C1 segment of cervical spinal cord (tissue), 14 donors: ENCODE measurements around the gene CLIP2.
"Not testable (repeated sequence)": the region's sequence is repeated elsewhere in the genome, so short reads cannot be mapped to it uniquely, and the experiment has no call there.

ENCODE experiments used
- DNase-seq, 14 donors: peaks; one replicate each; lab custom pipeline; 2025; lab: John Stamatoyannopoulos, UW

The CLIP2 gene

DNA sequence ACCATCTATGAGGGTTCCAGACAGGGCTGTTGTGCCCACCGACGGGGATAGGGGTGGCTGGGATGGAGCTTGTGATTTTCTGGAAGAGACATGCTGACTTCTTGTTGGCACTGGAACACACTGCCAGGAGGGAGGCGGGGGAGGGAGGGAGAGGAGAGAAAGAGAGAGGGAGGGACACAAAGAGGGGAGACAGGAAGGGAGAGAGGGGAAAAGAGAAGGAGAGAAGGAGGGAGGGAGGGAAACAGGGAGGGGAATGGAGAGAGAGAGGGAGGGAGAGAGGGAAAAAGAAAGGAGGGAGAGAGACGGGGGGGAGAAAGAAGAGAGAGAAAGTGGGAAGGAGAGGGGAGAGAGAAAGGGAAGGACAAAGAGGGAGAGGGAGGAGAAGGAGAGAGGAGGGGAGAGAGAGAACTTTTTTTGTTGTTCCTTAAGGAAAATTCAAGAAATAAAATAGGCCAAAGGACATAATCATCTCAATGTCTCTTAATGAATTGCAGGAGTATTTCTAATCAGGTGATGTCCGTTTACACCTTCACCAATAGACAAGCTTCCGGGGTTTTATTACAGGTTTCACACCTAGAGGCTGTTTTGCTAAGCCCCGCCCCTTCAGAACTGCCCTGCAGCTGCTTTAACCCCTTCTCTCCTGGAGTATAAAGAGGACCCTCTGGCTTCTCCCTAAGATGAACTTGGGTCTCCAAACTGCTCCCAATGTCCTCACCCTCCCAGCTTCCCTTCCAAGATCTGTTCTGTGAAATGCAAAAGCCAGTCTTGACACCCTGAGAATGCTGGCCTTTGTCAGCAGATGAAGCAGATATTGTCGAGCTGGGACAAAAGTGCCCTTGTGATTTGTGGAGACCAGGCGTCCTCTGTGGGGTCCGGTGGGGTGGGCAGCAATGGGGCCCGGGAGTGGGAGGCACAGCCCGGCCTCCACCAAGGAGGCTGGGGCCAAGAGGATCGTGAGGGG, 82.5 kb downstream of the CLIP2 start:
- DNase-seq = peak in 11 of 14 donors; percentile 44 to 82 (median 63)

DNA sequence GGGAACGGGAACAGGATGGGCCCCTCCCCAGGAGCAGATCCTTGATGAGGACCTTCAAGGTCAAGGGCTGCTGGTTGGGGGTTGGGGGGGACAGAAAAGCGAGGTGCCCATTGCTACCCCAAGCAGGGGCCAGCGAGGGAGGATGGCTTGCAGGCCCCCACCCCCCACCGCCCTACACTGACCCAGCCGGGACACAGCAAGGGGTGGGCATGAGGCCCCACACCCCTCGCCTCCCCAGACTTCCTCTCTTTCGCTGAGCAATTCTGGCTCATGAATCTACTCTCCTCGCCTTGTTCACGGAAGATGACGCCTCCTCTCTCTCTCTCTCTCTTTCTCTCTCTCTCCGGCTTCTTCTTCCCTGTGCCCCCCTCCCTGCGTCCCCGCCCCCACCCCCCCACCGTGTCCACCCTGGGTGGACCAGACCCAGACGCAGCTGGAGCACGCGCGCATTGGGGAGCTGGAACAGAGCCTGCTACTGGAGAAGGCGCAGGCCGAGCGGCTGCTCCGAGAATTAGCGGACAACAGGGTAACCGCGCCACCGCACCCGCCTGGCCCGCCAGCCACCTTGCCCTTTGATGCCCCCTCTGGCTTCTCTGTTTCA, 83.4 kb downstream of the CLIP2 start:
- peak in 11 of 14 donors; percentile 37 to 85 (median 58) for DNase-seq

DNA sequence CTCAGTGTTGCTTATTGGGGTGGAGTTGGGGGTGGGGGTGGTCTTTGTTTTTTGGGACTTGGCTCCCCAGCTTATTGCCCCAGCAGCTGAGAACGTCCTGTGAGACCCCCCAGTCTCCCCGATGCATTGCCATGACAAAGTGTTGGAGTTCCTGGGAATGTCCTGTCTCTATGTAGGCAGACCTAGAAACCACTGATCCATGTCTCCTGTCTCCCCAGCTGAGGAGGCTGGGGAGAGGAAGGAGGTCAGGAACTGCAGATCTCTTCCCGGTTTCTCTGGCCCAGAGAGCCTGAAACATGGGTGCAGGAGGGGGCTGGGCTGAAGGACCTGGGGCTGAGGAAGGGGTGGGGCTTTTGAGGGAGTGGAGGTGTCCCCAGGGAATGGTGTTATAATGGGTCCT, 84.3 kb downstream of the CLIP2 start:
- DNase-seq = no peak

DNA sequence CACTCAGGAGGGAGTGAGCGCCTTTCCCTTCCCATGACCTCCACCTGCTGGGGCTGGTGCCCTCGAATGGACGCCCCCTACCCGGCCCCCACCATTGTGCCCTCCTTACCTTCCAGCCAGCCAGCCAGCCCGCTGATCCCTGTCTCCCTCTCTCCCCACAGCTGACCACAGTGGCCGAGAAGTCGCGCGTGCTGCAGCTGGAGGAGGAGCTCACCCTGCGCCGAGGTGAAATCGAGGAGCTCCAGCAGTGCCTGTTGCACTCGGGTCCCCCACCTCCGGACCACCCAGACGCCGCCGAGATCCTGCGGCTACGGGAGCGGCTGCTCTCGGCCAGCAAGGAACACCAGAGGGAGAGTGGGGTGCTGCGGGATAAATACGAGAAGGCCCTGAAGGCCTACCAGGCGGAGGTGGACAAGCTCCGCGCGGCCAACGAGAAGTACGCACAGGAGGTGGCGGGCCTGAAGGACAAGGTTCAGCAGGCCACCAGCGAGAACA, 86.6 kb downstream of the CLIP2 start:
- no peak for DNase-seq

DNA sequence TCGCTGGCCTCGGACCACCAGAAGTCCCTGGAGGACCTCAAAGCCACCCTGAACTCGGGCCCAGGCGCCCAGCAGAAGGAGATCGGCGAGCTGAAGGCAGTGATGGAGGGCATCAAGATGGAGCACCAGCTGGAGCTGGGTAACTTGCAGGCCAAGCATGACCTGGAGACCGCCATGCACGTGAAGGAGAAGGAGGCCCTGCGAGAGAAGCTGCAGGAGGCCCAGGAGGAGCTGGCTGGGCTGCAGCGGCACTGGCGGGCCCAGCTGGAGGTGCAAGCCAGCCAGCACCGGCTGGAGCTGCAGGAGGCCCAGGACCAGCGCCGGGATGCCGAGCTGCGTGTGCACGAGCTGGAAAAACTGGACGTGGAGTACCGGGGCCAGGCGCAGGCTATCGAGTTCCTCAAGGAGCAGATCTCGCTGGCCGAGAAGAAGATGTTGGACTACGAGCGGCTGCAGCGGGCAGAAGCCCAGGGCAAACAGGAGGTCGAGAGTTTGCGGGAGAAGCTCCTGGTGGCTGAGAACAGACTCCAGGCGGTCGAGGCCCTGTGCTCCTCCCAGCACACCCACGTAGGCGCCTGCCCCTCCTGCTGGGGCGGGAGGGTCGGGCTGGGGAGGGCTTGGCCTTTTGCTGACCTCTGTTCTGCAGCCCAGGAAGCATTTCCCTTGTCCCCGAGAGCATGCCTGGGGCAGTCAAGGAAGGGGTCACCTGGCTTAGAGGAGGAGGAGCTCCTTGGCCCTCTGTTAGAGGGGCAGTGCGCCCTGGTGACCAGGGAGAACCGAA, 87.2 kb downstream of the CLIP2 start:
- no peak for DNase-seq

DNA sequence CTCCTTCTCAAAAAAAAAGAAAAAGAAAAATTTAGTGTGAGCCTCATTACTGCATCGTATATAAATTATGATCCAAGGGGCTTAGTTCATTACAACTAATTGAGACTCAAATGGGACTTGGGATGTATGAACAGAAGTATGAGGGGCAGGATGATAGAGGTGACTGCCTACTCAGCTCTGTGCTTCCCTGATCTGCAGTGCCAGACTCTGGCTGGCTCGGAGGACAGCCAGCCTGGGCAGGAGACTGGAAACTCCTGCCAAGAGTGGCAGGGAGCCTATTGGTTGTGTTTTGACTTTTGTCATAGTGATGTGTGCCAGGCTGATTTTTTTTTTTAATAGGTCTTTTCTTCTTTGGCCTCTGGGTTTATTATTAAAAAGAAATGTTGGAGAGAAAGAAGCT, 90.7 kb downstream of the CLIP2 start:
- DNase-seq = peak in 12 of 14 donors; percentile 10 to 89 (median 66)

DNA sequence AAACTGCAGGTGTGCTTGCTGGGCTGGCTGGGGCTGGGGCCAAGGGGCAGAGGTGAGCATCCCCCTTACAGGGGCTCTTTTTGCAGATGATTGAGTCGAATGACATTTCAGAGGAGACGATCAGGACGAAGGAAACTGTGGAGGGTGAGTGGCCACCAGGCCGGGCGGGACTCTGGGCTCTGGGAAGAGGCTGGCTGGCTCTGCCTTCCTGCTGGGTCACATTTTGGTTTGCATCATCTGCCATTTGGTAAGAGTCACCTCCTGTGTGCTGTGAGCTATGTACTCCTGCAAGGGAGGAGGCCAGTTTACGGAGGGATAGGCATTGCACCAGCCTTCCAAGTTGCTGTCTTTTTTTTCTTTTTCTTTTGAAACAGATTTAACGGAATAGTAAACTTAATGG, 91.5 kb downstream of the CLIP2 start:
- DNase-seq = peak in 9 of 14 donors; percentile 28 to 87 (median 53)

DNA sequence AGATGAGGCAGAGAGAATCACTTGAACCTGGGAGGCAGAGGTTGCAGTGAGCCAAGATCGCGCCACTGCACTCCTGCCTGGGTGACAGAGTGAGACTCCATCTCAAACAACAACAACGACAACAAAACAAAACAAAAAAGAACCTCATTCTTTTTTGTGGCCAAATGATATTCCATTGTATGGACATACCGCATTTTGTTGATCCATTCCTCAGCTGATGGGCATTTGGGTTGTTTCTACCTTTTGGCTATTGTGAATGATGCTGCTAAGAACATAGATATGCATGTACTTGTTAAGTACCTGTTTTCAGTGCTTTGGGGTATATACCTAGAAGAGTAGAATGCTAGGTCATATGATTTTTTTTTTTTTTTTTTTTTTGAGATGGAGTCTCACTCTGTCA, 94.9 kb downstream of the CLIP2 start:
- DNase-seq = not testable (repeated sequence)

DNA sequence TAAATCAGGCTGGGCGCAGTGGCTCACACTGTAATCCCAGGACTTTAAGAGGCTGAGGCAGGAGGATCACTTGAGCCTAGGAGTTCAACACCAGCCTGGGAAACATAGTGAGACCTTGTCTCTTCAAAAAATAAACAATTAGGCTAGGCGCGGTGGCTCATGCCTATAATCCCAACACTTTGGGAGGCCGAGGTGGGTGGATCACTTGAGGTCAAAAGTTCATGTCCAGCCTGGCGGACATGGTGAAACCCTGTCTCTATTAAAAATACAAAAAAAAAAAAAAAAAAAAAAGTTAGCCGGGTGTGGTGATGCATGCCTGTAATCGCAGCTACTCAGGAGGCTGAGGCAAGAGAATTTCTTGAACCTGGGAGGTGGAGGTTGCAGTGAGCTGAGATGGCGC, 95.6 kb downstream of the CLIP2 start:
- DNase-seq = not testable (repeated sequence)

DNA sequence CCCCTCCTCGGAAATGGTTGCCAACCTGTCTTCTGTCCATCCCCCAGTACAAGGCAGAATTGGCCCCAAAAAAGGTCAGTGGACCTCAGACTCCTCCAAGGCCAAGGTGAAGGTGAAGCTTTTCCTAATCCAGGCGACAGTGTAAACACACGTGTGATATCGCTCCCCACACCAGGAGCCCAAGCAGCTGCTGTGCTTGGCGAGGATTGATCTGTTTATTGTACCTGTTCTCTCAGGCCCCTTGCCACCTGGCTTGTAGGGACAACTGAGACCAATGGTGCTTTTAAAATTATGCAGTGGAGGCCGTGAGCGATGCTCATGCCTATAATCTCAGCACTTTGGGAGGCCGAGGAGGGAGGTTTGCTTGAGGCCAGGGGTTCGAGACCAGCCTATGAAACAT, 98.4 kb downstream of the CLIP2 start:
- no peak for DNase-seq

DNA sequence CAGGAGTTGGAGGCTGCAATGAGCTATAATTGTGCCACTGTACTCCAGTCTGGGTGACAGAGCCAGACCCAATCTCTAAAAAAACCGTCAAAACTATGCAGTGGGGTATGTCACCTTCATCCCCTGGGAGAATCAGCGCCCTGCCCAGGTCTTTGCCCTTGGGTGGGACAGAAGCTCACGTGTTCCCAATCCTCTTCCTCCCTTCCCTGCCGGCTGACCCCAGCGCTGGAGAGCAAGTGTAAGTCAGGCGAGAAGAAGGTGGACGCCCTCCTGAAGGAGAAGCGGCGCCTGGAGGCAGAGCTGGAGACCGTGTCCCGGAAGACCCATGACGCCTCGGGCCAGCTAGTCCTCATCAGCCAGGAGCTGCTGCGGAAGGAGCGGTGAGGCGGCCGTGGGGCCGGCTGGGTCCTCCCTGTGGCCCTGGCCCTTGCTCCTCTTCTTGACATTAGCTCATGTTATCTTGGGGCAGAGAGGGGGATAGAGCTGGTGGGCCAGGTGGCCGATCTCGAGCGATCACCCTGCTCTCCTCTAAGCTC, 99.7 kb downstream of the CLIP2 start:
- no peak for DNase-seq

DNA sequence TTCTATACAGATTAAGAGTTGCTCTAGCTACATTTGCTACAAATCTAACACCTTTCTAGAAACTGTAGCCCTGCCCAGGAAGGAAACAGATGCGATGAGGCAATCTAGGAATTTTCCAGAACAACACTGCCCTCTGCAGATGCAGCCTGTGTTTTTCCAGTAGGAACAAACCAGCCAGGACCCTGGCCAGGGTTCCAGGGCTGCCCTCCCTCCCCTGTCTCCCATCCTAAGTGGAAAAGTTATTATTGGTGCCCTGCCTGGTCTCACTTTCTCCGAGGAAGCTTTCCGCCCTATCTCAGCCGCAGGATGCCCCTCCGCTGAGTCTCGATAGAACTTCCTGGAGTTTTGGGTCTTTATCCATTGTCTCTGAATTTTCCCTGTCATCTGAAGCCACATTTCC, 104.5 kb downstream of the CLIP2 start:
- peak in 4 of 14 donors; percentile 16 to 35 (median 22) for DNase-seq

DNA sequence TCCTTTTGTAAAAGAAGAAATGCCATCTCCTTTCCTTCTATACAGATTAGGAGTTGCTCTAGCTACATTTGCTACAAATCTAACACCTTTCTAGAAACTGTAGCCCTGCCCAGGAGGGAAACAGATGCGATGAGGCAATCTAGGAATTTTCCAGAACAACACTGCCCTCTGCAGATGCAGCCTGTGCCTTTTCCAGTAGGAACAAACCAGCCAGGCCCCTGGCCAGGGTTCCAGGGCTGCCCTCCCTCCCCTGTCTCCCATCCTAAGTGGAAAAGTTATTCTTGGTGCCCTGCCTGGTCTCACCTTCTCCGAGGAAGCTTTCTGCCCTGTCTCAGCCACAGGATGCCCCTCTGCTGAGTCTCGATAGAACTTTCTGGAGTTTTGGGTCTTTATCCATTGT, 105.4 kb downstream of the CLIP2 start:
- DNase-seq = peak in 3 of 14 donors; percentile 9 to 36 (median 30)

DNA sequence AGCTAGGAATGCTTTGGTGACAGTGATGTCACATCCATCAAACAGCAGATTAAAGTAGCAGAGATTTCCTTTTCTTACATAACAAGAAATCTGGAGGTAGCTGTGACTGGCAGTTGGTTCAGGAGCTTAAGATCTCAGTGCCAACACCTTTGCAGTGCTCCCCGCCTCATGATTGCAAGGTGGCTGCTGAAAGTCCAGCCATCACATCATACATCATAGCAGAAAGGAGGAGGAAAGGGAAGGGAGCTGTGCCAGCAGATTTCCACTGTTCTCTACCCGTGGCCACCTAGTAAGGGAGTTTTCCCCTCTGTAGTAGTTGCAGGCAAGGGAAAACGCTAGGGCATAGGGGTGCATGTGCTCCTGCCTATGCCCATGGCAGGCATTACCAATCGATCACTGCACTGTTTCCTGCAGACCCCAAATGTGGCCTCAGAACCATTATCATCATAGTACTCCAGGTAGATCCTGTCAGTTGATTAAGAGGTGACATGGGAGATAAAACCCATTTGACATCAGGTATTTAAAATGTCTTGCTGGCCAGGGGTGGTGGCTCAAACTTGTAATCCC, 106.6 kb downstream of the CLIP2 start:
- DNase-seq = no peak

DNA sequence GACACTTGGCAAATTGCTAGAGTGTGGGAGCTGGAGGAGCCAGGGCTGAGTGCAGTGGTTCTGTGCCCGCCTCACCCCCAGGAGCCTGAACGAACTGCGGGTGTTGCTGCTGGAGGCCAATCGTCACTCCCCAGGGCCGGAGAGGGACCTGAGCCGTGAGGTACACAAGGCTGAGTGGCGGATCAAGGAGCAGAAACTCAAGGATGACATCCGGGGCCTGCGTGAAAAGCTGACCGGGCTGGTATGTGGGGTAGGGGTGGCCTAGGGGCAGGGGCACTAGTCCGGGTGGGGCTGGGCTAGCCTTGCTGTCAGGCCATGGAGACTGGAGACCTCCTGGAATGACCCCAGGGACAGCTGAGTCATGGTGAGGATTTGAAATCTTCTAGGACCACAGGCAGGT, 107.8 kb downstream of the CLIP2 start:
- no peak for DNase-seq

DNA sequence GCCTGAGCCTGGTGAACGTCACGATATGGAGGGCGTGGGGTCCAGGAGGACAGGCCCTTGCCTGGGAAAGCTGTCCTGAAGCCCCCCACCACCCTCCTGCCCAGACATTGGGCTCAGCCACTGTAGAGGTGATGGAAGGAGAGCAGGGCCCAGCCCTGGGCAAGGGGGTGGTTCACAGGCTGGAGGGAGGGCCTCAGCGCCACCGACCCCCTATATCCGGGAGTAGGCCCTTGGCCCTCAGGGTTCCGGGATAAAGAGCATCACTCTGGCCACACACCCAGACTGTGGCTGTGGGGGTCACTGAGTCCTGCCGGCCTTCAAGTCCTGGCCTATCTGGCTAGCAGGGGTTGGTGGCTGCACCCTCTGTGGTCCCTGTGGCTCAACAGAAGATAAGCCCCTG, 109.2 kb downstream of the CLIP2 start:
- DNase-seq = no peak

DNA sequence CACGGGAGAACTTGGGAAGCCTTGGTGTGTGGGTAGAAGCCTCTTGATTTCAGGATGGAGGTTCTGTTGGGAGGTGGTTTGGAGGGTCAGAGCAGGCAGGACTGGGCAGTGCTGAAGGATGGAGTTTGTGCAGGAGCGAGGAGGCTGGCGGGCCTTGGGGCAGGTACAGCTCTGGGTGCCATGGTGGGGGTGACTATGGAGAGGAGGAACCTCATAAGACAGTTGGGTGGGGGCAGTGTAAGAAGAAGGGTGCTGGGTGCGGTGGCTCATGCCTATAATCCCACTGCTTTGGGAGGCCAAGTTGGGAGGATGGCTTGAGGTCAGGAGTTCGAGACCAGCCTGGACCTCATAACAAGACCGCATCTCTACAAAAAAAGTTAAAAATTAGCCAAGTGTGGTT, 109.8 kb downstream of the CLIP2 start:
- no peak for DNase-seq

DNA sequence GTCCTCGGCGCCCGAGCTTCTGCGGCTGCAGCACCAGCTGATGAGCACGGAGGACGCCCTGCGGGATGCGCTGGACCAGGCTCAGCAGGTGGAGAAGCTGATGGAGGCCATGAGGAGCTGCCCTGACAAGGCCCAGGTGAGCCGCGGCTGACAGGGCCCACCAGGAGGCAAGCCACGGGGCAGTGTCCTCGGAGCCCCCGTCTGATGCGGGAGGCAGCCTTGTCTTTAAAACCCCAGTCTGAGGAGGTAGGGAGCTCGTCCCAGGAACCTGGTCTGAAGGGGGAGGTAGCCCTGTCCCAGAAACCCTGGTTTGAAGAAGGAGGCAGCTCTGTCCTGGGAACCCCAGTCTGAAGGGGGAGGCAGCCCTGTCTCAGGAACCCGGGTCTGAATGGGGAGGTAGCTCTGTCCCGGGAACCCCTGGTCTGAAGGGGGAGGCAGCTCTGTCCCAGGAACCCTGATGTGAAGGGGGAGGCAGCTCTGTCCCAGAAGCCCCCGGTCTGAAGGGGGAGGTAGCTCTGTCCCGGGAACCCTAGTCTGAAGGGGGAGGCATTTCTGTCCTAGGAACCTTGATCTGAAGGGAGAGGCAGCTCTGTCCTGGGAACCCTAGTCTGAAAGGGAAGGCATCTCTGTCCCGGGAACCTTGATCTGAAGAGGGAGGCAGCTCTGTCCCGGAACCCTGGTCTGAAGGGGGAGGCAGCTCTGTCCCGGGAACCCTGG, 111.4 kb downstream of the CLIP2 start:
- DNase-seq = no peak

DNA sequence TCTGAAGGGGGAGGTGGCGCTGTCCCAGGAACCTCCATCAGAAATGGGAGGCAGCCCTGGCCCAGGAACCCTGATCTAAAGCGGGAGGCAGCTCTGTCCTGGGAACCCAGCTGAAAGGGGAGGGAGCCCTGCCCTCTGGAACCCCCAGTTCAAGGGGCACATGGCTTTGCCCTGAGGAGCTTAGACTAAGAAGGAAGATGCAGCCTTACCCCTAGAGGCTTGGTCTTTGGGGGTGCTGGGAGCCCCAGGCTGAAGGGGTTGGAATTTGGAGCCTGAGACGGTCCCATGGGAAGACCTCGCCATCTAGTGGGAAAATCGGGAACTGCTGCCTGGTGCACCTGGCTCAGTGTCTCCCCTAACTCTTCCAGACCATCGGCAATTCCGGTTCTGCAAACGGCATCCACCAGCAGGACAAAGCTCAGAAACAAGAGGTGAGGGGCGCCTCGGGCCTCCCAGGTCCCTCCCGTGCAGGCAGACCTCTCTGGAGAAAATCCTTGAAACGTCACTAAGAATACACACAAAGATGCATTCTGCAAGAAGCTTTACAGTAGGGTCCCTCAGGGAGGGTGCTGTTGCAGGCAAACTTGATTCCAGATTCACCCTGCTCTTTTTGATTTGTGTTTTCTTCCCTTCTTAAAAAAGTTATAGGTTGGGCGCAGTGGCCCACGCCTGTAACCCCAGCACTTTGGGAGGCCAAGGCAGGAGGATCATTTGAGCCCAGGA, 112.1 kb downstream of the CLIP2 start:
- peak in 10 of 14 donors; percentile 7 to 56 (median 24) for DNase-seq

DNA sequence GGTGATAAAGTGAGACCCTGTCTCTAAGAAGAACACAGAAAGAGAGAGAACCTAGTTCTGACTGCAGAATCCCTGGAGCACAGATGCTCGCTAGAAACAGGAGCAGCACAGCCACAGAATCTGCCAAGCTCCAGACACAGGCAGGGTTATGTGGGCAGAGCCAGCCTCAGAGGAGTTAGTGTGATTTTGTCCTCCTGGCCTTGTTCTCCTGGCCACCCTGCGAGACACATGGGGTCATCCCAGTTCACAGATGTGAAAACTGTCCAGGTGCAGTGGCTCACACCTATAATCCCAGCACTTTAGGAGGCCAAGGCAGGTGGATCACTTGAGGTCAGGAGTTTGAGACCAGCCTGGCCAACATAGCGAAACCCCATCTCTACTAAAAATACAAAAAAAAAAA, 113.5 kb downstream of the CLIP2 start:
- DNase-seq = not testable (repeated sequence)
